D721Med (cell line): ENCODE results near the gene CHST15.

Source experiments
- DNase-seq: peaks from one replicate; pipeline ENCODE4 v3.0.0; 2011; ENCODE audit warnings: low spot score; ENCODE audit not compliant: insufficient read length
- FAIRE-seq: peaks from 2 replicates; lab custom pipeline; 2011; peaks lifted over from hg19 to GRCh38; lab: Jason Lieb, UNC
- TF ChIP-seq, protein P1 (sequence below): IDR thresholded peaks from 2 replicates; pipeline ENCODE4 v1.5.1; 2012; ENCODE audit warnings: mild to moderate bottlenecking, control low read depth; ENCODE audit not compliant: insufficient read depth; ENCODE audit errors: missing control alignments

CHST15 gene

DNA sequence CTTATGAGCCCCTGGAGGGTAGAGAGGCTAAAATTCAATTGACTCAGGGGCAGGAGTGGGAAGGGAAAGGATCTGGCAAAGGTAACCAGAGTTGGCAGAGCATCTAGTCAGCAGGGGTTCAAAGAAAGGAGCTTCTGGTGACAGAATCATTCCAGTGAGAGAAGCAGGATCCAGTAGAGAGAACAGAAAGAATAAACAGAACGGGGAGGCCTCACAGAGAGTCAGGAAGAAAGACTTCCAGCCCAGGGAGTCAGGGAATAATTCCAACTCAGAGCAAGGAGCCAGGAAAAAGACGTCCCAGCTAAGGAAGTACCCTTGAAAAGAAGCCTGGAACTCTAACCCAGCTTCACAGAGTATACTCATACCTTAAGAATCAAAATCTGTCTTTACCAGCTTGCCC, 135.2 kb downstream of the CHST15 start:
- DNase-seq = no peak
- TF ChIP-seq, protein P1, sequence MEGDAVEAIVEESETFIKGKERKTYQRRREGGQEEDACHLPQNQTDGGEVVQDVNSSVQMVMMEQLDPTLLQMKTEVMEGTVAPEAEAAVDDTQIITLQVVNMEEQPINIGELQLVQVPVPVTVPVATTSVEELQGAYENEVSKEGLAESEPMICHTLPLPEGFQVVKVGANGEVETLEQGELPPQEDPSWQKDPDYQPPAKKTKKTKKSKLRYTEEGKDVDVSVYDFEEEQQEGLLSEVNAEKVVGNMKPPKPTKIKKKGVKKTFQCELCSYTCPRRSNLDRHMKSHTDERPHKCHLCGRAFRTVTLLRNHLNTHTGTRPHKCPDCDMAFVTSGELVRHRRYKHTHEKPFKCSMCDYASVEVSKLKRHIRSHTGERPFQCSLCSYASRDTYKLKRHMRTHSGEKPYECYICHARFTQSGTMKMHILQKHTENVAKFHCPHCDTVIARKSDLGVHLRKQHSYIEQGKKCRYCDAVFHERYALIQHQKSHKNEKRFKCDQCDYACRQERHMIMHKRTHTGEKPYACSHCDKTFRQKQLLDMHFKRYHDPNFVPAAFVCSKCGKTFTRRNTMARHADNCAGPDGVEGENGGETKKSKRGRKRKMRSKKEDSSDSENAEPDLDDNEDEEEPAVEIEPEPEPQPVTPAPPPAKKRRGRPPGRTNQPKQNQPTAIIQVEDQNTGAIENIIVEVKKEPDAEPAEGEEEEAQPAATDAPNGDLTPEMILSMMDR = no peak
- no peak for FAIRE-seq
